Muscle layer of colon (tissue), 2 donors: ENCODE results near the gene TBL1X.

ENCODE experiments used
- H3K27ac ChIP-seq: one replicate; pipeline ENCODE4 v1.7.0; 2013; ENCODE audit warnings: low read depth, mild to moderate bottlenecking, low read length, moderate library complexity
- H3K27me3 ChIP-seq, 2 donors: one replicate each; pipeline ENCODE4 v1.7.0; 2013; ENCODE audit warnings: low read length in 2 of 2, mild to moderate bottlenecking in 2 of 2; ENCODE audit not compliant: insufficient read depth in 2 of 2, control insufficient read depth in 1 of 2
- H3K36me3 ChIP-seq: one replicate; pipeline ENCODE4 v1.7.0; 2013; ENCODE audit warnings: mild to moderate bottlenecking, low read length; ENCODE audit not compliant: insufficient read depth
- H3K4me1 ChIP-seq: one replicate; pipeline ENCODE4 v1.7.0; 2013; ENCODE audit warnings: mild to moderate bottlenecking, low read length; ENCODE audit not compliant: insufficient read depth
- H3K4me3 ChIP-seq, 2 donors: one replicate each; pipeline ENCODE4 v1.7.0; 2013; ENCODE audit warnings: low read length in 2 of 2, low read depth in 1 of 2, mild to moderate bottlenecking in 1 of 2, moderate library complexity in 1 of 2
- H3K9ac ChIP-seq: one replicate; pipeline ENCODE4 v1.7.0; 2013; ENCODE audit warnings: low read length
- H3K9me3 ChIP-seq: one replicate; pipeline ENCODE4 v1.7.0; 2013; ENCODE audit warnings: mild to moderate bottlenecking, low read length
- donor health status: abdominal sarcoma.
- donor health status: Adenocarcinoma of cecum.

TBL1X gene

GRCh38 chrX:9566150-9566621 is 101.3 kb downstream of the TBL1X start:
- no peaks in the 10 kb centered on the region for H3K36me3 ChIP-seq
- H3K9me3 ChIP-seq: no peaks in the 10 kb centered on the region
- no peak overlapping the region for H3K27ac ChIP-seq
- H3K27me3 ChIP-seq: no peaks in the 10 kb centered on the region
- H3K9ac ChIP-seq: no peak overlapping the region
- H3K4me3 ChIP-seq: no peak overlapping the region
- H3K4me1 ChIP-seq: peaks cover 5% of the 10 kb centered on the region

- Histone ChIP-seq H3K36me3 (no peaks in the 10 kb centered on the region), H3K27me3 (no peaks in the 10 kb centered on the region), H3K4me3 (no peak overlapping the region), H3K27ac (no peak overlapping the region), H3K4me1 (peaks cover 5% of the 10 kb centered on the region), H3K9me3 (no peaks in the 10 kb centered on the region), H3K9ac (no peak overlapping the region)
These were observed 105.0 kb downstream of the TBL1X start for GRCh38 chrX:9569876-9570301.

- H3K27me3 ChIP-seq: no peaks in the 10 kb centered on the region
- no peak overlapping the region for H3K27ac ChIP-seq
- H3K9me3 ChIP-seq: no peaks in the 10 kb centered on the region
- H3K36me3 ChIP-seq: no peaks in the 10 kb centered on the region
- H3K9ac ChIP-seq: no peak overlapping the region
- H3K4me1 ChIP-seq: no peaks in the 10 kb centered on the region
- no peak overlapping the region for H3K4me3 ChIP-seq
These were observed 108.6 kb downstream of the TBL1X start for GRCh38 chrX:9573282-9574106.

- H3K9ac ChIP-seq: no peak overlapping the region
- no peaks in the 10 kb centered on the region for H3K27me3 ChIP-seq
- no peaks in the 10 kb centered on the region for H3K36me3 ChIP-seq
- no peaks in the 10 kb centered on the region for H3K9me3 ChIP-seq
- H3K4me1 ChIP-seq: no peaks in the 10 kb centered on the region
- H3K27ac ChIP-seq: no peak overlapping the region
- H3K4me3 ChIP-seq: no peak overlapping the region
These were observed 111.2 kb downstream of the TBL1X start for GRCh38 chrX:9576059-9576458.

GRCh38 chrX:9577555-9577954 is 112.7 kb downstream of the TBL1X start:
- Histone ChIP-seq H3K9ac (no peak overlapping the region), H3K4me3 (no peak overlapping the region), H3K27me3 (no peaks in the 10 kb centered on the region), H3K4me1 (peaks cover 6% of the 10 kb centered on the region), H3K36me3 (no peaks in the 10 kb centered on the region), H3K9me3 (no peaks in the 10 kb centered on the region), H3K27ac (no peak overlapping the region)

- peaks cover 0 to 4% of the 10 kb centered on the region in 2 donors for H3K27me3 ChIP-seq
These were observed 113.4 kb downstream of the TBL1X start for GRCh38 chrX:9578083-9578779.

GRCh38 chrX:9581771-9582385 is 117.0 kb downstream of the TBL1X start:
- no peak overlapping the region for H3K4me3 ChIP-seq
- H3K9me3 ChIP-seq: no peaks in the 10 kb centered on the region
- no peak overlapping the region for H3K27ac ChIP-seq
- no peaks in the 10 kb centered on the region for H3K36me3 ChIP-seq
- H3K4me1 ChIP-seq: peaks cover 6% of the 10 kb centered on the region
- no peak overlapping the region for H3K9ac ChIP-seq
- peaks cover 0 to 5% of the 10 kb centered on the region in 2 donors for H3K27me3 ChIP-seq

More at GRCh38 chrX:9578083-9578779, 113.4 kb downstream of the TBL1X start:
- H3K4me3 ChIP-seq: no peak overlapping the region
- H3K9ac ChIP-seq: no peak overlapping the region
- H3K4me1 ChIP-seq: peaks cover 6% of the 10 kb centered on the region
- H3K36me3 ChIP-seq: no peaks in the 10 kb centered on the region
- H3K27ac ChIP-seq: no peak overlapping the region
- H3K9me3 ChIP-seq: no peaks in the 10 kb centered on the region

- no peak overlapping the region for H3K27ac ChIP-seq
- H3K9ac ChIP-seq: no peak overlapping the region
- H3K4me3 ChIP-seq: no peak overlapping the region
- H3K27me3 ChIP-seq: peaks cover 0 to 5% of the 10 kb centered on the region in 2 donors
- peaks cover 6% of the 10 kb centered on the region for H3K4me1 ChIP-seq
- H3K9me3 ChIP-seq: no peaks in the 10 kb centered on the region
- no peaks in the 10 kb centered on the region for H3K36me3 ChIP-seq
These were observed 118.1 kb downstream of the TBL1X start for GRCh38 chrX:9582956-9583355.

- Histone ChIP-seq H3K36me3 (no peaks in the 10 kb centered on the region), H3K27ac (no peak overlapping the region), H3K27me3 (peaks cover 0 to 5% of the 10 kb centered on the region in 2 donors), H3K4me3 (no peak overlapping the region), H3K9me3 (no peaks in the 10 kb centered on the region), H3K9ac (no peak overlapping the region), H3K4me1 (peaks cover 1% of the 10 kb centered on the region)
These were observed 122.1 kb downstream of the TBL1X start for GRCh38 chrX:9586992-9587392.

- Histone ChIP-seq H3K4me1 (no peaks in the 10 kb centered on the region), H3K9me3 (no peaks in the 10 kb centered on the region), H3K27ac (no peak overlapping the region), H3K36me3 (no peaks in the 10 kb centered on the region), H3K4me3 (no peak overlapping the region), H3K9ac (no peak overlapping the region), H3K27me3 (peaks cover 0 to 5% of the 10 kb centered on the region in 2 donors)
These were observed 122.8 kb downstream of the TBL1X start for GRCh38 chrX:9587642-9588041.

GRCh38 chrX:9591496-9591895 is 126.6 kb downstream of the TBL1X start:
- Histone ChIP-seq H3K36me3 (no peaks in the 10 kb centered on the region), H3K4me1 (no peaks in the 10 kb centered on the region), H3K4me3 (no peak overlapping the region)

More at GRCh38 chrX:9591496-9591895, 126.6 kb downstream of the TBL1X start:
- H3K27me3 ChIP-seq: no peaks in the 10 kb centered on the region
- H3K9ac ChIP-seq: no peak overlapping the region
- no peaks in the 10 kb centered on the region for H3K9me3 ChIP-seq
- H3K27ac ChIP-seq: no peak overlapping the region
